Effector memory CD8-positive, alpha-beta T cell (primary cell): ENCODE results near the gene CLEC4M.
A peak's percentile ranks its signal among the peaks of the same experiment; 100 is the strongest.
"Not testable (repeated sequence)": the region's sequence is repeated elsewhere in the genome, so short reads cannot be mapped to it uniquely, and the experiment has no call there.

Experiments used
- ATAC-seq: fragments of 150-1000 bp; cut with Tn5 transposase; replicated peaks from 2 replicates; pipeline ENCODE4 v1.10.0; 2021; ENCODE audit warnings: mild to moderate bottlenecking, moderate library complexity
- DNase-seq, 3 experiments: peaks; one replicate each; pipeline ENCODE4 v3.0.0; 2021
- H3K27ac Mint-ChIP-seq, 2 donors: one replicate each; pipeline ENCODE4 v1.8.0; 2022; ENCODE audit warnings: mild to moderate bottlenecking in 2 of 2, mixed read lengths in 2 of 2, moderate library complexity in 2 of 2
- H3K27me3 Mint-ChIP-seq, 2 donors: one replicate each; pipeline ENCODE4 v1.8.0; 2022; ENCODE audit warnings: mixed read lengths in 2 of 2
- H3K36me3 Mint-ChIP-seq: one replicate; pipeline ENCODE4 v1.8.0; 2022; ENCODE audit warnings: mild to moderate bottlenecking, moderate library complexity, mixed read lengths; ENCODE audit not compliant: insufficient read depth
- H3K4me1 Mint-ChIP-seq, 2 donors: one replicate each; pipeline ENCODE4 v1.8.0; 2022; ENCODE audit warnings: low read depth in 2 of 2, mixed read lengths in 2 of 2
- H3K4me3 Mint-ChIP-seq, 2 donors: one replicate each; pipeline ENCODE4 v1.8.0; 2022; ENCODE audit warnings: mild to moderate bottlenecking in 2 of 2, mixed read lengths in 2 of 2, moderate library complexity in 2 of 2
- H3K9me3 Mint-ChIP-seq, 2 donors: one replicate each; pipeline ENCODE4 v1.8.0; 2022; ENCODE audit warnings: mixed read lengths in 2 of 2

The CLEC4M gene

DNA sequence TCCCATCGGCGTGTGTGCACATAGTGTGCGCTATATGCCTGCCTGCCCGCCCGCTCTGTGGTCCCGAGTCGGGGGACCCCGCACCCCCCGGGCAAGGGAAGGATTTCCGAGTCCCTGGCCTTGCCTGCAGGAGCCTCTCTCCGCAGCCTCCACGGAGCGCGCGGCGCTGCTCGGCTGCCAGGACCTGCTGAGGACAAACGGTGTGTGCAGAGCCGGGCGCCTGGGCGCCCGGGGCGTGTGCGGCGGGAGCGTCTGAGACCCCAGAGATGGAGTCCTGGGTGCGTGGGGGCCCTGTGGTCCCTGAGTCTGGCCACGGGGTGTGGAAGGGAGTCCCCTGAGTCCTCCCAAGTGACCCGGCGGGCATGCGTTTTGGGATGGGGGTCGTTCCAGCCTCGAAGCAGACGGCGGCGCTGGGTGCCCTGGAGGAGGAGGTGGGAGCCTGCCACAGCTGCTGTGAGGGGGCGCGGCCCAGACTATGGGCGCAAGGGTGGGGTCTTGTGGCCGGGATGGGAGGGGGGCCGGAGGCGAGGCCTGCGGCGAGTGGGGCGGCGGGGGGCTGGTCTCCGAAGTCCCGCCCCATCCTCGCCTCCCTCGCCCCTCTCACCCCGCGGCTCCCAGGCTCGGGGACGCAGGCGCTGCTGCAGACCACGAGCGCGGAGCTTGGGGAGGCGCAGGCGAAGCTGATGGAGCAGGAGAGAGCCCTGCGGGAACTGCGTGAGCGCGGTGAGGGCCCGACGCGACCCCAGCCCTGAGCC is 25.3 kb downstream of the CLEC4M start:
- Mint-ChIP-seq H3K36me3 (peaks cover 2% of the 10 kb centered on the region), H3K4me3 (peak overlapping the region in 1 of 2 donors; percentile 19), H3K9me3 (no peaks in the 10 kb centered on the region), H3K27ac (no peak overlapping the region), H3K27me3 (peaks cover 51 to 94% of the 10 kb centered on the region in 2 donors), H3K4me1 (peaks cover 0 to 6% of the 10 kb centered on the region in 2 donors)
- DNase-seq, result no peak
- no peak for ATAC-seq

DNA sequence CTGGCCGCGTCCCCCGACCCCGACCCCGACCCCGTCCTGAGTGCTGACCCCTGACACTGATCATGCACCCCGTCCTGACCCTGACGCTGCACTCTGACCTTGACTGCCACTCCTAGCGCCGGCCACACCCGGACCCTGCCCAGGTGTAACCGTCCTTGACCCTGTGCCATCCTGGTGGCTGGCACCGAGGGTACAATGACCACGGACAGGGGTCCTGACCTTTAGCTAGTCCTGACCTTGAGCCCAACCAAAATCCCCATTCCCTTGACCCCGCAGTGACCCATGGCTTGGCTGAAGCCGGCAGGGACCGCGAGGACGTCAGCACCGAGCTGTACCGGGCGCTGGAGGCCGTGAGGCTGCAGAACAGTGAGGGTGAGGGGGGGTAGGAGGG is 25.9 kb downstream of the CLEC4M start:
- peaks cover 45 to 89% of the 10 kb centered on the region in 2 donors for H3K27me3 Mint-ChIP-seq
- peaks cover 0 to 2% of the 10 kb centered on the region in 2 donors for H3K9me3 Mint-ChIP-seq
- ATAC-seq, result no peak
- H3K36me3 Mint-ChIP-seq, result peaks cover 2% of the 10 kb centered on the region
- no peak overlapping the region for H3K27ac Mint-ChIP-seq
- DNase-seq, result no peak
- H3K4me3 Mint-ChIP-seq, result no peak overlapping the region
- peaks cover 0 to 6% of the 10 kb centered on the region in 2 donors for H3K4me1 Mint-ChIP-seq

DNA sequence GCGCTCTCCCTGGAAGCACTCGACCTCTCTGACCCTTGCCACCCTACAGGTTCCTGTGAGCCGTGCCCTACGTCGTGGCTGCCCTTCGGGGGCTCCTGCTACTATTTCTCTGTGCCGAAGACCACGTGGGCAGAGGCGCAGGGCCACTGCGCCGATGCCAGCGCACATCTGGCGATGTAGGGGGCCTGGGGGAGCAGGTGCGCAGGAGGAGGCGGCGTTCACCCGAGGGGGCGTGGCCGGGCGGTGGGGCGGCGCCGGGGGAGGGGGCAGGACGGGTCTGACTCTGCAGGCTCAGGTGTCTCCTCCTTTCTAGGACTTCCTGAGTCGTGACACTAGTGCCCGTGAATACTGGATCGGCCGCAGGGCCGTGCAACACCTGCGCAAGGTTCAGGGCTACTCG is 26.4 kb downstream of the CLEC4M start:
- ATAC-seq (peak; percentile 35), DNase-seq (no peak)
- Mint-ChIP-seq H3K27me3 (peaks cover 40 to 83% of the 10 kb centered on the region in 2 donors), H3K4me3 (peak overlapping the region in 1 of 2 donors; percentile 48), H3K4me1 (peaks cover 0 to 6% of the 10 kb centered on the region in 2 donors), H3K36me3 (peaks cover 2% of the 10 kb centered on the region), H3K27ac (no peak overlapping the region), H3K9me3 (peaks cover 0 to 2% of the 10 kb centered on the region in 2 donors)

DNA sequence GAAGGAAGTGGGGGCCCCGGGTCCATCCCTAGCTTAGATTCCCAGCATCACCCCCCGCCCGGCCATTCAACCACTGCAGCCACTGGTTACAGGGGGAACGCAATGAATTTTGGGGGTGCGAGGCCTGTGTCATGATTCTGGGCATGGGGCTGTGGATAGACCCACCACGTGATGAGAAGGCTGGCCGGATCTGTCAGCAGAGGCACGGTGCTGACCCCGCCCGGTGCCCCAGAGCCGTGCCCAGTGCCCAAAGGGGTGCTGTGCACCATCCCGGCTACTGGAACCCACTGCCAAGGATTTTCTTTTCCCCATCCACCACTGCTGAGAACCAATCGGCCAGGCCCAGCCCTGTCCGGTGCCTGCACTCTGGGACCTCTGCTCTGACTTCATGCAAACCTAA is 27.4 kb downstream of the CLEC4M start:
- Mint-ChIP-seq H3K27ac (no peak overlapping the region), H3K36me3 (peaks cover 2% of the 10 kb centered on the region), H3K4me1 (peaks cover 0 to 6% of the 10 kb centered on the region in 2 donors), H3K9me3 (peaks cover 0 to 2% of the 10 kb centered on the region in 2 donors), H3K4me3 (no peak overlapping the region), H3K27me3 (peaks cover 31 to 74% of the 10 kb centered on the region in 2 donors)
- DNase-seq (no peak), ATAC-seq (no peak)

DNA sequence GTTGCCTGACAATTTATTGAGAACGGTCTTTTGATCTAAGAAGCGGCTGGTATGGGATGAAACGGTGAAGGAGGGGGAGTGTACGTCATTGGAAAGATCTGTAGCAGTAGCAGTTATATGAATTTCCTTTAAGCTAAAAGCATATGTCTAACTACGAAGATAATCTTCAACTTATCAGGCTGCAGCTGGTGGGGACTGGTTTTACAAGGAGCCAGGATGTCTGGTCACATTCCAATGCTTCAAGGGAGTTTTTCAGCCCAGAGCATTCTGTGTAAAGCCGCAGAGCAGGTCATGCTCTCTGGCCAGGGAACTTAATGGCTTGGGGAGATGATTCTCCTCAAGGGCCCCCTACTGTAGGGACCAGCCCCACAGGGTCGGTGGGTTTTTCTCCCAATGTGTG is 29.2 kb downstream of the CLEC4M start:
- H3K4me3 Mint-ChIP-seq, result no peak overlapping the region
- H3K9me3 Mint-ChIP-seq, result peaks cover 0 to 2% of the 10 kb centered on the region in 2 donors
- H3K27me3 Mint-ChIP-seq, result peaks cover 22 to 55% of the 10 kb centered on the region in 2 donors
- no peak overlapping the region for H3K27ac Mint-ChIP-seq
- no peak for DNase-seq
- H3K4me1 Mint-ChIP-seq, result peaks cover 0 to 4% of the 10 kb centered on the region in 2 donors
- no peak for ATAC-seq
- peaks cover 5% of the 10 kb centered on the region for H3K36me3 Mint-ChIP-seq

DNA sequence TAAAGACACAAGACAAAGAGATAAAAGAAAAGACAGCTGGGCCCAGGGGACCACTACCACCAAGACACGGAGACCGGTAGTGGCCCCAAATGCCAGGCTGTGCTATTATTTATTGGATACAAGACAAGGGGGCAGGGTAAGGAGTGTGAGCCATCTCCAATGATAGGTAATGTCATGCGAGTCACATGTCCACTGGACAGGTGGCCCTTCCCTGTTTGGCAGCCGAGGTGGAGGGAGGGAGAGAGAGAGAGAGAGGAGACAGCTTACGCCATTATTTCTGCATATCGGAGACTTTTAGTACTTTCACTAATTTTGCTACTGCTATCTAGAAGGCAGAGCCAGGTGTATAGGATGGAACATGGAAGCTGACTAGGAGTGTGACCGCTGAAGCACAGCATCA is 29.7 kb downstream of the CLEC4M start:
- H3K27ac Mint-ChIP-seq, H3K4me3 Mint-ChIP-seq, H3K36me3 Mint-ChIP-seq, H3K4me1 Mint-ChIP-seq, H3K9me3 Mint-ChIP-seq, DNase-seq, ATAC-seq: not testable (repeated sequence)
- H3K27me3 Mint-ChIP-seq, result peaks cover 18 to 51% of the 10 kb centered on the region in 2 donors

GRCh38 chr19:7793493-7793892 is 30.4 kb downstream of the CLEC4M start:
- peaks cover 12 to 43% of the 10 kb centered on the region in 2 donors for H3K27me3 Mint-ChIP-seq
- H3K36me3 Mint-ChIP-seq, result peaks cover 5% of the 10 kb centered on the region
- peaks cover 0 to 2% of the 10 kb centered on the region in 2 donors for H3K9me3 Mint-ChIP-seq
- DNase-seq (no peak), ATAC-seq (no peak)
- no peak overlapping the region for H3K4me3 Mint-ChIP-seq
- peaks cover 0 to 3% of the 10 kb centered on the region in 2 donors for H3K4me1 Mint-ChIP-seq
- no peak overlapping the region for H3K27ac Mint-ChIP-seq

DNA sequence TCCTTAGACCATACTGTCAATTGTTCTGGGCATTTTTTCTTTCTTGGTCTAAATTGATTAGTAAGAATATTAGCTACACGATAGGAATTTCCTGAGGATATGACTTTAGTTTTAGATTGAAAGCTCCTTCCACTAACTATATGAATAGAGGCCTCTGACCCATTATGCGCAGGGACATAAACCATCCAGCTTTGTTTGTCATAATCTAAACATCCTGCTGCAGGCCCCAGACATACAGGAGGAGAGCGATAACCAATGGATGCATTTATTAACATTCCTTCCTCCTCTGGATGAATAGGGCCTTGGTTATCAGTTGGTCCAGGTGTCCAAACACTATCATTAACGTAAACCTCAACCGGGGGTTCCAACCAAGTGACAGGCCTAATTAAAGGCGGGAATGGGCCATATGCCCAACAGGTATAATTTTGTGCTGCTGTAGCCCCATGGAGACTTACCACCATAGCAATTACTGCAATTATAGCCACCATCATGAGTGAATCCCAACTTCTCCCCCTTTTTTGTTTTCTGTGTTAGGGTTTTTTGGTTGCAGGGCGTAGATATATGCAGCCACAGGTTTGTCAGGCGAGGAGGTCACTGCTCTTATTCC is 32.6 kb downstream of the CLEC4M start:
- Mint-ChIP-seq H3K4me1 (no peaks in the 10 kb centered on the region), H3K4me3 (no peak overlapping the region), H3K27me3 (peaks cover 1 to 27% of the 10 kb centered on the region in 2 donors), H3K9me3 (peaks cover 0 to 2% of the 10 kb centered on the region in 2 donors), H3K27ac (no peak overlapping the region), H3K36me3 (peaks cover 11% of the 10 kb centered on the region)
- no peak for ATAC-seq
- no peak for DNase-seq

- DNase-seq (peak; percentile 55 to 69 (median 58)), ATAC-seq (no peak)
- Mint-ChIP-seq H3K4me1 (no peaks in the 10 kb centered on the region), H3K36me3 (peaks cover 12% of the 10 kb centered on the region), H3K9me3 (no peaks in the 10 kb centered on the region), H3K4me3 (peak overlapping the region in 1 of 2 donors; percentile 21), H3K27me3 (peaks cover 10 to 23% of the 10 kb centered on the region in 2 donors), H3K27ac (no peak overlapping the region)
These were observed 36.8 kb downstream of the CLEC4M start for GRCh38 chr19:7799640-7800355.

- Mint-ChIP-seq H3K9me3 (no peaks in the 10 kb centered on the region), H3K27ac (no peak overlapping the region), H3K4me1 (no peaks in the 10 kb centered on the region), H3K36me3 (peaks cover 12% of the 10 kb centered on the region), H3K27me3 (peaks cover 10 to 23% of the 10 kb centered on the region in 2 donors), H3K4me3 (no peak overlapping the region)
- ATAC-seq, result no peak
- no peak for DNase-seq
These were observed 38.1 kb downstream of the CLEC4M start for GRCh38 chr19:7801020-7801570.

- DNase-seq, result no peak
- Mint-ChIP-seq H3K27me3 (peaks cover 10 to 17% of the 10 kb centered on the region in 2 donors), H3K36me3 (peaks cover 13% of the 10 kb centered on the region), H3K27ac (no peak overlapping the region), H3K9me3 (peaks cover 0 to 3% of the 10 kb centered on the region in 2 donors), H3K4me1 (peaks cover 7 to 11% of the 10 kb centered on the region in 2 donors), H3K4me3 (no peak overlapping the region)
- no peak for ATAC-seq
These were observed 43.2 kb downstream of the CLEC4M start for GRCh38 chr19:7806234-7806633.

DNA sequence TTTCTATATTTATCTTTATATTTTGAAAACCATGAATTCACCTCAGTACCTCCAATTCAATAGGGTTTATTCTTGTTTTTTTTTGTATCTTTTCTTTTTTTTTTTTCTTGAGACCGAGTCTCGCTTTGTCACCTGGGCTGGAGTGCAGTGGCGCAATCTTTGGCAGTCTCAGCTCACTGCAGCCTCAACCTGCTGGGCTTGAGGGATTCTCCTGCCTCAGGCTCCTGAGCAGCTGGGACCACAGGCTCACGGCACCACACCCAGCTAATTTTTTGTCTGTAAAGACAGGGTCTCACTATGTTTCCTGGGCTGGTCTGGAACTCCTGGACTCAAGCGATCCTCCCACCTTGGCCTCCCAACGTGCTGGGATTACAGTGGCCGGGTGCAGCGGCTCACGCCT is 43.8 kb downstream of the CLEC4M start:
- DNase-seq (no peak), ATAC-seq (no peak)
- H3K27me3 Mint-ChIP-seq, result peaks cover 10 to 17% of the 10 kb centered on the region in 2 donors
- peak overlapping the region; percentile 60 to 87 for H3K27ac Mint-ChIP-seq
- H3K9me3 Mint-ChIP-seq, result peaks cover 0 to 3% of the 10 kb centered on the region in 2 donors
- peaks cover 10% of the 10 kb centered on the region for H3K36me3 Mint-ChIP-seq
- H3K4me1 Mint-ChIP-seq, result peaks cover 7 to 11% of the 10 kb centered on the region in 2 donors
- H3K4me3 Mint-ChIP-seq, result peak overlapping the region; percentile 61 to 62

DNA sequence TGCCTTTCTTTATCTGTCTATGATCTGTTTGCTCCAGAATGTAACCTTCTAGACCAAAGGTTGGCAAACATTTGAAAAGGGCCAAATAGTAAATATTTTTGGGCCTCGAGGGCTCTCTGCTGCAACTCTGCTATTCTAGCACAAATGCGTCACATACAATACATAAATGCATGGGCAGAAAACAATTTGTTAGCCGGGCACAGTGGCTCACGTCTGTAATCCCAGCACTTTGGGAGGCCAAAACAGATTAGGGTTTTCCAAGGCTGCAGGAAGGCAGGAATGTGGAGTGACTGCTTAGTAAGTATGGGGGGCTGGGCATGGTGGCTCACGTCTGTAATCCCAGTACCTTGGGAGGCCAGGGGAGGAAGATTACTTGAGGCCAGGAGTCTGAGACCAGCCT is 45.1 kb downstream of the CLEC4M start:
- peaks cover 0 to 3% of the 10 kb centered on the region in 2 donors for H3K9me3 Mint-ChIP-seq
- peaks cover 0 to 5% of the 10 kb centered on the region in 2 donors for H3K27me3 Mint-ChIP-seq
- ATAC-seq (no peak), DNase-seq (no peak)
- H3K4me1 Mint-ChIP-seq, result peaks cover 7 to 11% of the 10 kb centered on the region in 2 donors
- peak overlapping the region; percentile 61 to 62 for H3K4me3 Mint-ChIP-seq
- peaks cover 9% of the 10 kb centered on the region for H3K36me3 Mint-ChIP-seq
- H3K27ac Mint-ChIP-seq, result peak overlapping the region; percentile 60 to 87
